Activated T-cell treated with anti-CD3 and anti-CD28 coated beads for 1 hour (primary cell): ENCODE results near the gene DYNLT2.
"Not testable (repeated sequence)": the region's sequence is repeated elsewhere in the genome, so short reads cannot be mapped to it uniquely, and the experiment has no call there.

Source experiments
- DNase-seq: peaks from one replicate; pipeline ENCODE4 v3.0.0-alpha.2; 2020; ENCODE audit warnings: low read depth

Gene DYNLT2

GRCh38 chr6:169701311-169701953, 49.9 kb downstream of the DYNLT2 start:
- no peak for DNase-seq

DNA sequence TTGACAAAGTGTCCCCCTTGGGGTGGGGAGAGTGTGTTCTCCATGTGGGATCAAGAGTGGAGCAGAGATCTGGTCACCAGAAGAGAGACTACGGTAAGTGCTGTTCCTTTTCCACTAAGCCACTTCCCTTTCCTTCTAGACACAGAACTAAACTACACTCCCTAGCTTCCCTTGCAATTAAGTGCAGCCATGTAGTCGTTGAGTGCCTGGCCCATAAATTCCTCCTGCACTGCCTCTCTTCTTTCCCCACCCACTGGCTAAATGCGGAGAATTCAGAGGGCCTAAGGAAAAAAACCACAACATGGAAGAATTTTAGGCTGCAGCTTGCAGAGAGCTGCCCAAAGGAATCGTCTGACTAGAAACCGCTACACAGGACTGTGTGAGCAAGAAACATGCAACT, 51.1 kb downstream of the DYNLT2 start:
- no peak for DNase-seq

- DNase-seq = not testable (repeated sequence)
Observed at GRCh38 chr6:169697115-169697514, 54.3 kb downstream of the DYNLT2 start.

GRCh38 chr6:169695131-169695530, 56.2 kb downstream of the DYNLT2 start:
- DNase-seq = no peak

GRCh38 chr6:169692516-169692915, 58.9 kb downstream of the DYNLT2 start:
- no peak for DNase-seq

DNA sequence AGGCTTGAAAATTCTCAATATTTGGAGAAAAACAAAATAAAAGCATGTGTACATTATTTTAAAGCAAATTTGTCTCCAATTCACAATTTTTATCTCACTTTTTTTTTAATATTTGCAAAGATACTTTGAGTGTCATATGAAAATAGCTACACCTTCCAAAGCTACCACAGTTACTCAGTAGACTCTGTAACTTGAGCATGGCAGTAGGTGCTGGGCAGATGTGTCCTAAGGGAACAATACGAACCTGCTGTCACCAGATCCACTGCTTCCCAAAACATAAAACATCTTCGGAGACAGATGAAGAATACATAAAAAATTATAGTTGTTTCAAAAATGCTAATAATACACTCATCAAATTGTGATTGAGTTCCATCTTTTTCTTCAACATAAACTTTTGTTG, 60.1 kb downstream of the DYNLT2 start:
- DNase-seq = no peak
